ENCODE data around the gene NCOR1.

DNA sequence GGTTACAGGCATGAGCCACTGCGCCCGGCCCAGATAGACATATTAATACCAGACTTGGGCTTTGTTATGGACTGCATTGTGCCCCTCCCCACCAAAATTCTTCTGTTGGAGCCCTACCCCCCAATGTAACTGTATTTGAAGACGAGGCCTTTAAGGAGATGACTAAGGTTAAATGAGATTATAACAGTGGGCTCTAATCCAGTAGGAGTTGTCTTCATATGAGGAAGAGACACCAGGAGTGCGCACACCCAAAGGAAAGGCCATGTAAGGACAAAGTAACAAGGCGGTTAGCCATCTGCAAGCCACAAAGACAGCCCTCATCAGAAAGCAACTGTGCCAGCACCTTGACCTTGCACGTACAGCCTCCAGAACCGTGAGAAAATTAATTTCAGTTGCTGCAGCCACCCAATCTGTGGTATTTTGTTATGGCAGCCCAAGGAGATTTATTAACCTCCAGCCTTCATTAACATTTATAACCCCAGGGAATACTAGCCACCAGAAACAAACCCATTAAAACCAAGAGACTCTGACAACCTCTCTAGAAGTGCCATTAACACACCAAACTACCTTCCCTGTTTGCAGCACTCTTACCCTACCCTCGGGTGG, 108.1 kb downstream of the NCOR1 start:
- TF ChIP-seq, protein P1, sequence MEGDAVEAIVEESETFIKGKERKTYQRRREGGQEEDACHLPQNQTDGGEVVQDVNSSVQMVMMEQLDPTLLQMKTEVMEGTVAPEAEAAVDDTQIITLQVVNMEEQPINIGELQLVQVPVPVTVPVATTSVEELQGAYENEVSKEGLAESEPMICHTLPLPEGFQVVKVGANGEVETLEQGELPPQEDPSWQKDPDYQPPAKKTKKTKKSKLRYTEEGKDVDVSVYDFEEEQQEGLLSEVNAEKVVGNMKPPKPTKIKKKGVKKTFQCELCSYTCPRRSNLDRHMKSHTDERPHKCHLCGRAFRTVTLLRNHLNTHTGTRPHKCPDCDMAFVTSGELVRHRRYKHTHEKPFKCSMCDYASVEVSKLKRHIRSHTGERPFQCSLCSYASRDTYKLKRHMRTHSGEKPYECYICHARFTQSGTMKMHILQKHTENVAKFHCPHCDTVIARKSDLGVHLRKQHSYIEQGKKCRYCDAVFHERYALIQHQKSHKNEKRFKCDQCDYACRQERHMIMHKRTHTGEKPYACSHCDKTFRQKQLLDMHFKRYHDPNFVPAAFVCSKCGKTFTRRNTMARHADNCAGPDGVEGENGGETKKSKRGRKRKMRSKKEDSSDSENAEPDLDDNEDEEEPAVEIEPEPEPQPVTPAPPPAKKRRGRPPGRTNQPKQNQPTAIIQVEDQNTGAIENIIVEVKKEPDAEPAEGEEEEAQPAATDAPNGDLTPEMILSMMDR (IDR thresholded peaks at IDR 0.05; ENCODE audit: control extremely low read depth in 1 of 3, insufficient read depth in 1 of 3, low read depth in 1 of 3, low read length in 3 of 3) = no peak
- TF ChIP-seq EZH2 (IDR thresholded peaks at IDR 0.05; ENCODE audit: low read depth, low read length, severe bottlenecking) (no peak), ZNF274 (IDR thresholded peaks at IDR 0.05; ENCODE audit: borderline replicate concordance, extremely low read depth, low read length) (no peak), EGR1 (IDR thresholded peaks at IDR 0.05; ENCODE audit: borderline replicate concordance, low read depth, low read length) (no peak), POLR2A (IDR thresholded peaks at IDR 0.05; ENCODE audit: control extremely low read depth in 1 of 2, low read depth in 2 of 2, low read length in 2 of 2) (no peak), HDAC6 (IDR thresholded peaks at IDR 0.05; ENCODE audit: low read depth, low read length) (no peak), TBP (IDR thresholded peaks at IDR 0.05; ENCODE audit: low read depth, low read length) (no peak), CREB1 (IDR thresholded peaks at IDR 0.05) (no peak), SP2 (IDR thresholded peaks at IDR 0.05; ENCODE audit: low read length) (no peak)
- TF ChIP-seq, protein P2, sequence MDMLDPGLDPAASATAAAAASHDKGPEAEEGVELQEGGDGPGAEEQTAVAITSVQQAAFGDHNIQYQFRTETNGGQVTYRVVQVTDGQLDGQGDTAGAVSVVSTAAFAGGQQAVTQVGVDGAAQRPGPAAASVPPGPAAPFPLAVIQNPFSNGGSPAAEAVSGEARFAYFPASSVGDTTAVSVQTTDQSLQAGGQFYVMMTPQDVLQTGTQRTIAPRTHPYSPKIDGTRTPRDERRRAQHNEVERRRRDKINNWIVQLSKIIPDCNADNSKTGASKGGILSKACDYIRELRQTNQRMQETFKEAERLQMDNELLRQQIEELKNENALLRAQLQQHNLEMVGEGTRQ (IDR thresholded peaks at IDR 0.05; ENCODE audit: low read length) = no peak
